NCI-H510A treated with DMSO at 0.1 percent for 48 hours (cell line): ENCODE measurements around the gene ARHGAP10.

Experiments
- DNase-seq: peaks from one replicate; lab custom pipeline; 2025; lab: John Stamatoyannopoulos, UW

ARHGAP10 gene

GRCh38 chr4:148030193-148030873 is 298.4 kb downstream of the ARHGAP10 start:
- no peak for DNase-seq

DNA sequence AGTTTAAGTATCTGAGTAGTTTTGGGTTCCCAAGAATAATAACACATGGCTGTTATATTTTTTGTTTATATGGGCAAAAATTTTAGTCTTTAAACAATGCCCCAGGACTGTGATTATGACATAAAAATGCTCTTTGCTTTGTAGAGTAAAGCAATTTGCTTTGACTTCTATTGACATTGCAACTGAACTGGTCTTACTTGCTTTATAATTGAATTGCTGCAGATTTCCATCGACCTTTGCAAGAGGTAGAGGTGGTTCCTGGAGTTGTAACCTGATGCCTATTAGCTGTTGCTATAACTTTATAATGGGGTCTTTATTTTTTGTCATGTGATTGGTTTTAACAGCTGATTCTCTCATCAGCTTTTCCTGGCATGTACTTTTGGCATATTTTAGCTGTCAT is 302.9 kb downstream of the ARHGAP10 start:
- no peak for DNase-seq

DNA sequence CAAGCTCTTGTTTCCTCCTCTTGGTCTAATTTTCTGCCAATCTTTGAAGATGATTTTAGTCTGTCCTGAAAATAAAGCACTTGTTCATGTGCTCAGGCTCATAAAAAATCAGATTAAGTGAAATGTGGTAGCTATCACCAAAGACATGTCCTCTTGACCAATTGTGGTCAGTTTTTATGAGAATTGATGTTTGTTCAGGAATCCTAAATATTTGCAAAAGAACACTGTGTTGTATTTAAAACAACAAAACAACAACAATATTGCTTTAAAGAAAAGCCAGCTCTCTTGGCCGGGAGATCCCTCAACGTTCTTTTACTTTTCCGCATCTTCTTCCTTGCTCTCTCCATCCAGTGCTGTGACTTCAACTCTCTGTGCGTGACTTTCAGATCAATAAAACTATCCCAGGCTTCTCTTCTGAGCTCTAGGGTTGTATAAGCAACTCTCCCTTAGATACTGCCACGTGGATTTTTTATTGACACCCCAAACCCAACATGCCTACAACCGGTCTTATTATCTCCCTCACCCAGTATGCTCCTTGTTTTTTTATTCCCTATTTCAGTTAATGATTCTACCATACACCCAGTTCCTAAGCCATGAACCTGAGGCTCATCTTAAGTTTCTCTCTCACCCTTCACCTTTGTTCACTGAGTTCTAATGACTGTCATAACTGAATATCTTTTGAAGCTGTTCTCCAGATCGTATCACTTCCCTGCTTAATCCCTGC is 309.9 kb downstream of the ARHGAP10 start:
- no peak for DNase-seq

- no peak for DNase-seq
These were observed 312.4 kb downstream of the ARHGAP10 start for GRCh38 chr4:148044089-148044911.

GRCh38 chr4:148044912-148045352 is 313.0 kb downstream of the ARHGAP10 start:
- no peak for DNase-seq

DNA sequence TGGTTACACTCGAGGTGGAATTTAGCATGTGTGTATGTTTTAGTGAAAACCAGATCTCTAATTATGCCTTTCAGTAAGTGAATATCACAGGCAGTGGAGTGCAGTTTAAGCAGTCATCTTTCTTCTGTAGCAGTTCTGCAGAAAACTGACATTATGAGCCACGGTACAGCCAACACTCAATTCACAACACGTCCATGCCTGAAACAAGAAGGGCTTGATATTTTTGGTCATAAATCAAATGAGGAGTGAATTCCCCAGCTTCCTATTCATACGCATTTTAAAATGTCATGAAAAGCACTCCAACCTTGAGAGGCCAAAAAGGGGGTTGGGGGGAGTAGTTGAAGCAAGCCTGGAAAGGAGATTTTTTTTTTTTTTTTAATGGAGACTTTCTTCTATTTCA is 316.7 kb downstream of the ARHGAP10 start:
- DNase-seq, result no peak

GRCh38 chr4:148051403-148051802 is 319.5 kb downstream of the ARHGAP10 start:
- DNase-seq, result no peak

GRCh38 chr4:148052448-148052847 is 320.6 kb downstream of the ARHGAP10 start:
- no peak for DNase-seq

- peak; percentile 70 for DNase-seq
These were observed 321.6 kb downstream of the ARHGAP10 start for GRCh38 chr4:148053298-148054003.

- DNase-seq, result peak; percentile 24
These were observed 322.4 kb downstream of the ARHGAP10 start for GRCh38 chr4:148054275-148054674.

DNA sequence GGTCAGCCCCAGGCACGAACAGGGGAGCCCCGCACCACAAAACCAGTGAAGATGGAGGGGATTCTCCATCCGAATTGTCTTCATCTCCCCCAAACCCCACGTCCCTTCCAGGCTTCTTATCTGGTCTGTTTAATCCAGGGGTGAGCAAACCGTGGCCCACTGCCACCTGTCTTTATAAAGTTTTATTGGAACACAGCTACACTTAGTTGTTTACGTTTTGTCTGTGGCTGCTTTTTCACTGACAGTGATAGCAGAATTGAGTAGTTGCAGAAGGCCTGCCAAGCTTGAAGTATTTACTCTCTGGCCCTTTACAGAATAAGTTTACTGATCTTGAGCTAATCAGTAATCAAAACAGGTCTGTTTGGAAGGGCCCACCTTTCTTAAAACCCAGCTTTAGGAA is 324.0 kb downstream of the ARHGAP10 start:
- DNase-seq, result no peak

DNA sequence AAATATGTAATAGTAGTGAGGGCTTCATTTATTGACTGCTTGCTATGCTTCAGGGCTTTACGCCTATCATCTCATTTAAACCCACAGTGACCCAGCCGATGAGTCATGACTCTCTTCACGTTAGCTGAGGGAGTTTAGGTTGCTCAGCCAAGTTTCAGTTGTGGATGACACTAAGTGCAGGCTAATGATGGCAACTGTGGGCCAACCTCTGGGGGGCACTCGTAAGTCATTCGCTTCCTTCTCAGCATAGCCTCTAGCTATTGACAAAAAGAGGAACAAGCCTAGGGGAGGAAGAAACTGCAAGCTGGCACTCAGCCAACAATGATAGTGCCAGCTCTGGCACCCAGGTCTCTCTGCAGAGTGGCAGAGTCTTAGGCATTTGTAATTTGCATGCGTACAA is 325.0 kb downstream of the ARHGAP10 start:
- no peak for DNase-seq

DNA sequence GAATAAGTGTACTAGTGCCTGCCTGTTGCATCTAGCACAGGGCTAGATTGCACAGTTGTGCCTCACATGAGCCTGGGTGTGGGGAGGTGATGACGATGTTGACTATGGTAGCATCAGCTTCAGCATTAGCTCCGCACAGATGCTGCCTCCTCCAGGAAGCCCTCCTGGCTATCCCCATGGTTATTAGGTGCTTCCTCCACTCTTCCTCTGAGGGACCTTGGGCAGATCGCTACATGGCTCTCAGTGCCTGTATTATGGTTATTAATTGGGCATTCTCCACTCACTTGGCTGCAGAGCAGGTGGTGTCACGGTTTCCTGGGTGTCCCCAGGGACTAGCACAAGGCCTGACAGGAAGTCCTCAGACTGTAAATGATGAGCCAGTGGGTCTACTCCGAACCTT is 325.6 kb downstream of the ARHGAP10 start:
- no peak for DNase-seq

DNA sequence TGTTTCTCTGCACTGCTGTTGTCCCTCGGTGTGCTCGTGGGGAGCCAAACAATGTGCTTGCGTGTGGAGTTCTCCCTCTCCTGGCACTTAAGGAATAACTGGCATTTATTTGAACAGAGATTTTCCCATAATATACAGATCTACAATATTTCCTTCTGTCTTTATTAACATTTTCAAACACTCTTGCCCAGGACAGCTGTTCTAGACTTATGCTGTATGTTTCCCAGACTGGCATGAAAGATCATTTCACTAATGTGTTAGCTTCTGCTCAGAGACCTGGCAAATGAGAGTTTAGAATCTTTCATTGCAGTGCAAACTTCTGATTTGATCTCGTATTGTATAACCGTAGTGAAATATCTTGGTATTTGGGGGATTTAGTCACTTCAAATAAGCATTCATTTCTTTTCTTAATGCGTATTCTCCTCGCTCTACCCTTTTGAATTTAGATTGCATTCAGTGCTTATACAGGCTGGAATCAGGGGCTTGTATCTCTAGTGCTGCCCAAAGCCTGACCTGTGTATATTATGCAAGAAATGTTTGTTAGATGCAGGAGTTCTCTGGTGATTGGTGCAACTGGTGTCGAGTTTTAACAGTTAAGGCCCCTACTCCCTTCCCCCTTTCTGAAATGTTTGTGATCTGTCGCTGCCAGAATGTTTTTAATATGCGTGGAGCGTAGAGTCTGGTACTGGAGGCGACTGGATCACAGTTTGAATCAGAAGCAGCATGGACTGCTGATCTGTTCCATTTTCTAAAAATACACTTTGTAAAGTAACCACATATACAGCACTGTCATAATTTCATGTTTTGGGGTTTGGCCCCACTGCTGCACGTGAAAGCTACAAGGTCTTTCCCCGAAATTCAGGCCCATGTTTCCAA is 326.3 kb downstream of the ARHGAP10 start:
- no peak for DNase-seq

GRCh38 chr4:148059617-148060180 is 327.8 kb downstream of the ARHGAP10 start:
- DNase-seq, result no peak

DNA sequence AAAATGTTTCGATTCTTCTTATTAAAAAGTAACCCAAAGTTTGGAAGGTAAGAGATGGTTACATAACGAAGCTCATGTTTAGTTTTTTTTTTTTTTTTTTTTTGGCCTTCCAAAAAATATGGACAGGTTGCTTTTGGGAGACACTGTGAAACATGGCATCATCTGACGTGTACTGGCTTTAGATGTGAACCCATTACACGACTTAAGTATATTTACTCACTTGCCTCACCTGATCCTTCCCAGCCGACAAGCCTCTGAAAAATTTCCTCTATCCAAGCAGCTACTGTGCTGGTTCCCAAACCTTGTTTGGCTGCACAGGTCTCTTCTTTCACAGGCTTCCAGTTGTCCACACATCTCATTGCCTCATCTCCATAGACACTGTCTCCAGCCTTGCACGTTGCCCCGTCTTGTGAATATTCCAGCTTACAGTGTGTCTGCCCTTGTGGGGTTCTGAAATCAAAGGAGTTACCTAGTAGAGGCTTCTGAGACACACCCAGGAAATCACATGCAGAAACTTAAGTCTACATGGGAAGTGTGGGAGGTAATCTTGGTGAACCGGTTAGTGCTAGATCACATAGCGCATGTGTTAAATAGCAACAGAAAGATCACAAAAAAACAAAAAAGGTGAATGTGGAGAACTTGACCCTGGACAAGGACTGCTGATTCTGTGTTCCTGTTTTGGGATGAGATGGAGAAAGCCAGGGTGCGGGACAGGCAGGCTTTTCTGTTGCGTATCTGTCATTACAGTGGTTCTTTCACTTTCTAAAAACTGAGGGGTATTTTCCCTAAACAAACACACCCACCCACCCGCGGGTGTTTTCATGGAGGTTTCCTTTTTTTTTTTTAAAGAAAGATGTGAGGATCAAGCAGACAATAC is 328.6 kb downstream of the ARHGAP10 start:
- DNase-seq, result no peak

GRCh38 chr4:148061141-148061481 is 329.2 kb downstream of the ARHGAP10 start:
- peak; percentile 52 for DNase-seq

GRCh38 chr4:148061795-148062194 is 329.9 kb downstream of the ARHGAP10 start:
- peak; percentile 63 for DNase-seq

DNA sequence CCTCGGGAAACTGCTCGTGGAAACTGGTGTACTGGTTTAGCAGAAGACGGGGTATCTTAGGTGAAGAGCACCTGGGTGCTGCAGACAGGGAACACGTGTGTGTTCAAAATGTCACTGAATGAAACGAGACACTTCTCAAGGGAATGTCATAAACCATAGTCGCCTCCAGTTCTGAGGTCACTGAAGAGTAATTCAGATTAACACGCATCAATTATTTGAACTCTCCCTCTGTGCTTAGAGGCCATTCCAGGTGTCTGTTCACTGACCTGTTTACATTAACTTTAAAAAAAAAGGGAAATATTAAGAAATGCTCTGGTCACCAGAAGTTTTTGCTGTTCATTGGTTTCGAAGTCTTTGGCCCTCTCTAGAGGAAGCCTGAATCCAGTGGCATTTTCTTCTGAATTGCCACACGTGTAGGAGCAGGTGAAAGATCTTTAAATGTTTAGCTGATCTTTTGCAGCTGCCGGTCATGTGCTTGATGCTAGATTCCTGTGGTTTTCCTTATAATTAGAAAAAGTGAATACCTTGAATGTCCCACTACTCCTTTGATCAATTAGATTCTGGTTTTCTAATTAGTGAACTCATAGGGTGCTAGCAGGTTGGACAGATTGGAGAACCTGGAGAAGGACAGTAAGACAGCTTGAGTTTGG is 330.5 kb downstream of the ARHGAP10 start:
- DNase-seq, result peak; percentile 63
